Testis (tissue), 2 donors: Measurements from ENCODE around the gene LRIG1.

Experiments
- CTCF ChIP-seq, 3 experiments: fragments of 450-650 bp in 2 of 3; fragments of 200-600 bp in 1 of 3; sonication (generic) in 1 of 3; IDR thresholded peaks; one replicate each; pipeline ENCODE4 v1.5.1; 2016 to 2019; ENCODE audit warnings: antibody characterized with exemption in 3 of 3, mild to moderate bottlenecking in 2 of 3, moderate library complexity in 1 of 3
- POLR2A ChIP-seq: fragments of 450-650 bp; IDR thresholded peaks from one replicate; pipeline ENCODE4 v1.6.1; 2017; ENCODE audit warnings: antibody characterized with exemption, mild to moderate bottlenecking, moderate library complexity

- TF ChIP-seq CTCF (IDR thresholded peaks at IDR 0.05) (no peak), POLR2A (no peak)
These were observed 26.4 kb upstream of the LRIG1 start for GRCh38 chr3:66527246-66527645.
